Osteoblast (primary cell): Measurements from ENCODE around the gene RNF141. TPM values are rescaled to one million over a fixed set of nuclear protein-coding genes. Genes with fewer than 3 reads are reported as not detected.

Source experiments
- DNase-seq: peaks from one replicate; pipeline ENCODE4 v3.0.0; 2011; ENCODE audit warnings: low spot score, mixed read lengths; ENCODE audit not compliant: insufficient read length; ENCODE audit errors: missing footprints
- H2AFZ ChIP-seq: 2 replicates; pipeline ENCODE4 v1.6.0; 2011; ENCODE audit warnings: mild to moderate bottlenecking, low read length
- H3K27ac ChIP-seq: 2 replicates; pipeline ENCODE4 v1.5.1; 2011; ENCODE audit warnings: mild to moderate bottlenecking, low read depth, low read length, moderate library complexity
- H3K27me3 ChIP-seq: 2 replicates; pipeline ENCODE4 v1.6.0; 2012; ENCODE audit warnings: mild to moderate bottlenecking, control low read depth, inconsistent platforms, low read length, moderate library complexity; ENCODE audit not compliant: insufficient read depth
- H3K36me3 ChIP-seq: 2 replicates; pipeline ENCODE4 v1.5.1; 2011; ENCODE audit warnings: mild to moderate bottlenecking, low read length, control low read depth, moderate library complexity; ENCODE audit not compliant: insufficient read depth
- H3K4me1 ChIP-seq: 2 replicates; pipeline ENCODE4 v1.5.1; 2011; ENCODE audit warnings: mild to moderate bottlenecking, low read length, control low read depth, moderate library complexity; ENCODE audit not compliant: insufficient read depth
- H3K4me2 ChIP-seq: 2 replicates; pipeline ENCODE4 v1.6.0; 2011; ENCODE audit warnings: mild to moderate bottlenecking, low read length; ENCODE audit not compliant: insufficient read depth
- H3K4me3 ChIP-seq: fragments of 200-600 bp; sonication (generic); 3 replicates; pipeline ENCODE4 v1.5.1; 2012; ENCODE audit warnings: mild to moderate bottlenecking, low read length, inconsistent platforms; ENCODE audit not compliant: insufficient read depth
- H3K79me2 ChIP-seq: 2 replicates; pipeline ENCODE4 v1.6.0; 2012; ENCODE audit warnings: mild to moderate bottlenecking, low read length, control low read depth, inconsistent platforms; ENCODE audit not compliant: insufficient read depth
- H3K9me3 ChIP-seq: 2 replicates; pipeline ENCODE4 v1.5.1; 2011; ENCODE audit warnings: low read depth, low read length, control low read depth
- H4K20me1 ChIP-seq: 2 replicates; pipeline ENCODE4 v1.6.0; 2012; ENCODE audit warnings: mild to moderate bottlenecking, low read length, control low read depth; ENCODE audit not compliant: insufficient read depth
- CTCF ChIP-seq: IDR thresholded peaks from 2 replicates; pipeline ENCODE4 v1.5.1; 2011; ENCODE audit warnings: mild to moderate bottlenecking, low read depth, low read length, moderate library complexity; ENCODE audit errors: extremely low read depth
- total RNA-seq: library from RNA; depleted of rRNA; stranded (reverse); fragments of >200 nt; gene quantifications from 2 replicates; pipeline ENCODE4 v1.2.3, GENCODE V29; 2012

RNF141 gene
- total RNA-seq, 1 donor = 29.3 TPM

DNA sequence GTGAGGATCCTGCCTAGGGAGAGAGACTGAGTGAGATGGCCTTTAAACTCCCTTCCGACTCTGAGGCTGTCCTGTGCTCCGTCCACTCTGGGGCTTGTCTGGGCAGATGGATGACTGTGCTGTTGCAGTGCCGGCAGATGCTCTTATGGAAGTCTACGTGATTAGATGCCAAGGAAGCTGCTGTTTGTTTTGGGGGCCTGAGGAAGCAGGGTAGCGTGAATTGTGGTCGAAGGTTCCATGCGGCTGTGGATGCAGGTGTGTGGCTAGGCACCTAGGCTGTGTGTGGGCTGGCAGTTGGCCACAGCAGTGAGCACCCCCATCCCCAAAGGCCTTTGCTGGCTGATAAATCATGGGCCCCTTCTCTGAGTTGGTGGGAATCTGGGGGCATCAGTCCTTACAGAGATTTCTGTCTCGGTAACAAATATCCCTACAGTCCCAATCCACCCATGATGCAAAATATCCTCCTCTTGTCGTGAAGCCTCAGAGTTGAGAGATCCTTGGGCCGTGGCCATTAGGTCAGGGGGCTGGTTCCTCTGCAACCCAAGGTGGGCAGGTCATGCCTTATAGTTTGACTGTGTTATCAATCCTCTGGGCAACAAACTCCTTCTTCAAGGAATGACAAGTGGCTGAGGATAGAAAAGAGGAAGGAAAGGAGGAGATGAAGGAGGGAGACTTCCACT, 54.7 kb downstream of the RNF141 start:
- Histone ChIP-seq H3K4me2 (no peak overlapping the region), H3K4me1 (peaks cover 13% of the 10 kb centered on the region), H3K27ac (no peak overlapping the region), H3K4me3 (no peak overlapping the region), H3K36me3 (no peaks in the 10 kb centered on the region), H2AFZ (no peak overlapping the region), H3K9me3 (no peaks in the 10 kb centered on the region), H3K79me2 (no peaks in the 10 kb centered on the region), H3K27me3 (no peaks in the 10 kb centered on the region), H4K20me1 (peaks cover 6% of the 10 kb centered on the region)
- TF ChIP-seq CTCF = no peak
- no peak for DNase-seq

GRCh38 chr11:10485646-10486045, 55.3 kb downstream of the RNF141 start:
- no peak for DNase-seq
- Histone ChIP-seq H3K9me3 (no peaks in the 10 kb centered on the region), H4K20me1 (peaks cover 6% of the 10 kb centered on the region), H3K4me3 (no peak overlapping the region), H3K79me2 (no peaks in the 10 kb centered on the region), H3K4me1 (peaks cover 7% of the 10 kb centered on the region), H3K27me3 (no peaks in the 10 kb centered on the region), H2AFZ (no peak overlapping the region), H3K27ac (no peak overlapping the region), H3K4me2 (no peak overlapping the region), H3K36me3 (no peaks in the 10 kb centered on the region)
- no peak for TF ChIP-seq CTCF

DNA sequence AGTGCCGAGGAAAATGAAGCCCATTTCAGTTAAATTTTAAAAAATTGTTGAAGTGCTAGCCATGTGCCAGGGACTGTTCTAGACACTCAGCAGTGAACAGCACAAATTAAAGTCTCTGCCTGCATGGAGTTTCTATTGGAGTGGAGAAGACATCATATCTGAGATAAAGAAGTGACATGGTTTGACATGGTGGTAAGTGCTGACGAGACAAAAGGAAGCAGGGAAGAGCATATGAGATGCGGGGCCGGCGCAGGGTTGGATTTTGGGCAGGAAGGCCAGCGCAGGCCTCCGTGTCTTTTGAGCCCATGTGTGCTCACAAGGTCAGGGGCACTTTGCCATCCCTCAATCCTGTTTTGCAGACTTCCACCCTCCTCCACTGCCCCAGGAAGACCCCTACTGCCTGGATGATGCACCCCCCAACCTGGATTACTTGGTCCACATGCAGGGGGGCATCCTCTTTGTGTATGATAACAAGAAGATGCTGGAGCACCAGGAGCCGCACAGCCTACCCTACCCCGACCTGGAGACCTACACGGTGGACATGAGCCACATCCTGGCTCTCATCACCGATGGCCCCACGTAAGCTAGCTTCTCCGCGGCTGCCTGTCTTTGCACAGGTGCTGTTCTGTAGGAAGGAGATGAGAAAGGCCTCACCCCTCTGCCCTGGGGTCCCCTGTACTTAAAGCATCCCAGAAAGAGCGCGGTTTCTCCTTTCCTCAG, 56.4 kb downstream of the RNF141 start:
- no peak overlapping the region for H3K4me2 ChIP-seq
- no peaks in the 10 kb centered on the region for H3K9me3 ChIP-seq
- no peak overlapping the region for H3K27ac ChIP-seq
- H3K4me1 ChIP-seq = no peaks in the 10 kb centered on the region
- no peak overlapping the region for H3K4me3 ChIP-seq
- H3K79me2 ChIP-seq = no peaks in the 10 kb centered on the region
- H3K36me3 ChIP-seq = no peaks in the 10 kb centered on the region
- no peak for DNase-seq
- H2AFZ ChIP-seq = no peak overlapping the region
- TF ChIP-seq CTCF = no peak
- H4K20me1 ChIP-seq = peaks cover 3% of the 10 kb centered on the region
- no peaks in the 10 kb centered on the region for H3K27me3 ChIP-seq

- DNase-seq = no peak
- Histone ChIP-seq H3K27ac (no peak overlapping the region), H3K4me3 (no peak overlapping the region), H3K4me2 (no peak overlapping the region), H3K36me3 (no peaks in the 10 kb centered on the region), H3K79me2 (no peaks in the 10 kb centered on the region), H3K27me3 (no peaks in the 10 kb centered on the region), H2AFZ (no peak overlapping the region), H3K9me3 (no peaks in the 10 kb centered on the region), H3K4me1 (no peaks in the 10 kb centered on the region), H4K20me1 (peaks cover 3% of the 10 kb centered on the region)
- TF ChIP-seq CTCF = no peak
Observed at GRCh38 chr11:10483584-10483983, 57.4 kb downstream of the RNF141 start.
